OCI-LY1 (cell line): ENCODE measurements around the gene PKIB.

Experiments used
- H2AFZ ChIP-seq: fragments of 200-600 bp; sonication (generic), shearing (Covaris generic); 2 replicates; pipeline ENCODE4 v1.6.0; 2014; ENCODE audit warnings: antibody characterized with exemption, mild to moderate bottlenecking, low read length
- H3F3A ChIP-seq: fragments of 200-600 bp; sonication (generic), shearing (Covaris generic); 2 replicates; pipeline ENCODE4 v1.6.0; 2014; ENCODE audit warnings: mild to moderate bottlenecking, antibody characterized with exemption, low read length, moderate library complexity; ENCODE audit not compliant: insufficient read depth
- H3K27ac ChIP-seq: fragments of 200-600 bp; sonication (generic); 2 replicates; pipeline ENCODE4 v1.5.1; 2014; ENCODE audit warnings: low read length, mixed run types, mild to moderate bottlenecking, low read depth; ENCODE audit not compliant: poor library complexity, severe bottlenecking
- H3K27me3 ChIP-seq: fragments of 200-600 bp; sonication (generic); 2 replicates; pipeline ENCODE4 v1.6.0; 2014; ENCODE audit warnings: antibody characterized with exemption, mild to moderate bottlenecking, low read length, moderate library complexity; ENCODE audit not compliant: insufficient read depth
- H3K36me3 ChIP-seq: fragments of 200-600 bp; sonication (generic); 2 replicates; pipeline ENCODE4 v1.6.1; 2014; ENCODE audit warnings: mild to moderate bottlenecking, antibody characterized with exemption, low read length, moderate library complexity, mixed read lengths; ENCODE audit not compliant: insufficient read depth
- H3K4me1 ChIP-seq: fragments of 200-600 bp; sonication (generic); 2 replicates; pipeline ENCODE4 v1.5.1; 2014; ENCODE audit warnings: mild to moderate bottlenecking, low read length, moderate library complexity; ENCODE audit not compliant: insufficient read depth, severe bottlenecking
- H3K4me2 ChIP-seq: fragments of 200-600 bp; sonication (generic), shearing (Covaris generic); 2 replicates; pipeline ENCODE4 v1.6.1; 2014; ENCODE audit warnings: low read length
- H3K4me3 ChIP-seq: fragments of 200-600 bp; sonication (generic); 2 replicates; pipeline ENCODE4 v1.5.1; 2014; ENCODE audit warnings: low read length, low read depth, mild to moderate bottlenecking, mixed read lengths; ENCODE audit not compliant: poor library complexity, severe bottlenecking
- H3K79me2 ChIP-seq: fragments of 200-600 bp; shearing (Covaris generic); 2 replicates; pipeline ENCODE4 v1.6.1; 2016; ENCODE audit warnings: mixed run types, low read length, mixed read lengths; ENCODE audit not compliant: insufficient read depth
- H3K9ac ChIP-seq: fragments of 200-600 bp; sonication (generic), shearing (Covaris generic); 2 replicates; pipeline ENCODE4 v1.6.1; 2014; ENCODE audit warnings: mild to moderate bottlenecking, low read length, mixed read lengths
- H3K9me2 ChIP-seq: fragments of 200-600 bp; sonication (generic), shearing (Covaris generic); 2 replicates; pipeline ENCODE4 v1.6.1; 2014; ENCODE audit warnings: low read depth, mild to moderate bottlenecking, low read length, mixed read lengths
- H3K9me3 ChIP-seq: fragments of 200-600 bp; shearing (Covaris generic); 2 replicates; pipeline ENCODE4 v1.6.1; 2014; ENCODE audit warnings: low read length, mixed read lengths
- H4K20me1 ChIP-seq: fragments of 200-600 bp; sonication (generic), shearing (Covaris generic); 2 replicates; pipeline ENCODE4 v1.6.0; 2016; ENCODE audit warnings: mild to moderate bottlenecking, low read length; ENCODE audit not compliant: insufficient read depth
- EZH2 ChIP-seq: fragments of 200-600 bp; sonication (generic), shearing (Covaris generic); IDR thresholded peaks from 2 replicates; pipeline ENCODE4 v1.8.0; 2017; ENCODE audit warnings: borderline replicate concordance, mixed run types, mild to moderate bottlenecking, antibody characterized with exemption, low read length, moderate library complexity, mixed read lengths
- TF ChIP-seq, protein P1 (sequence below): fragments of 200-600 bp; sonication (generic), shearing (Covaris generic); IDR thresholded peaks from 2 replicates; pipeline ENCODE4 v1.5.1; 2017; ENCODE audit warnings: mild to moderate bottlenecking, antibody characterized with exemption, low read length, moderate library complexity, mixed read lengths

The PKIB gene

DNA sequence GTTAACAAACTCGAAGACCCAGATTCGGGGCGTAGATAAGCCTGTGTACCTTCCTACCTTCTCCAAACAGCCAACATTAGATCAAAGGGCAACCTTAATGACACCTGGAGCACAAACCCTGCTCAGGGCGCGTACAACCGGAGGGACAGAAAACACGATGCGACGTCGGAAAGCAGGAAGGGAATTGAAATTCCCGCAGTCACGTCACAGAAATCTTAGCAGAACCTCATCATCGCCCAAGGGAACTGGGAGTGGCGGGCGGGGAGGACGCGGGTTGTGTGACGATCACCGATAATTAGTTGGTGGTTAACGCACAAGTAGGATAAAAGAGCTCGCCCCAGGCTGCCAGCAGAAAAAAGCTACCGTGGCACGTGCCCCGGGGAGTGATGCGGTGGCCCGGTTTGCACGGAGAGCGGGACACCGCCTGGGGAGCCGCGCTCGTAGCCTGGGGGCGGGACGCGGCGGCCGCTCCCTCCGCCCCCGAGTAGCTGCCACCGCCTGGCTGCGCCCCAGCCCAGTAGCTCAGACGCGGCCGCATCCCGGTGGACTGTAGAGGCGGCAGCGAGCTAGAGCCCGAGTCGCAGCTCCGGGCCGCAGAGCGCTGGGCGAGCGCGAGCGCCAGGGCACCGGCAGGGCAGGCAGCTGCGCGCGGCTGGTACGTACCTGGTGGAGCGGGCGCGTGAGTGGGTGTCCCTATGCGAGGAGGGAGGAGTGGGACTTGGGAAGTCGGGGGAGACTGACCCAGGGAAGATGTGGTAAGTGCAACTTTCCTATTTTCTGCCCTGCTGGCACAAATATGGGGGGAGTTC is at the start of gene PKIB:
Gene PKIB (plus strand): TSS at position 525 of the 809 bp plus-strand sequence. CDS start 107,390 bp downstream, outside the sequence.
- no peaks in the 10 kb centered on the region for H3K36me3 ChIP-seq
- H3K79me2 ChIP-seq: no peaks in the 10 kb centered on the region
- peak within 1 kb of the TSS; percentile 19; the same call in 1 of the 2 replicates for H3K4me2 ChIP-seq
- H3K4me3 ChIP-seq: no peak within 1 kb of the TSS
- no peaks in the 10 kb centered on the region for H4K20me1 ChIP-seq
- no peak within 1 kb of the TSS for H2AFZ ChIP-seq
- H3K9ac ChIP-seq: no peak within 1 kb of the TSS
- TF ChIP-seq, protein P1, sequence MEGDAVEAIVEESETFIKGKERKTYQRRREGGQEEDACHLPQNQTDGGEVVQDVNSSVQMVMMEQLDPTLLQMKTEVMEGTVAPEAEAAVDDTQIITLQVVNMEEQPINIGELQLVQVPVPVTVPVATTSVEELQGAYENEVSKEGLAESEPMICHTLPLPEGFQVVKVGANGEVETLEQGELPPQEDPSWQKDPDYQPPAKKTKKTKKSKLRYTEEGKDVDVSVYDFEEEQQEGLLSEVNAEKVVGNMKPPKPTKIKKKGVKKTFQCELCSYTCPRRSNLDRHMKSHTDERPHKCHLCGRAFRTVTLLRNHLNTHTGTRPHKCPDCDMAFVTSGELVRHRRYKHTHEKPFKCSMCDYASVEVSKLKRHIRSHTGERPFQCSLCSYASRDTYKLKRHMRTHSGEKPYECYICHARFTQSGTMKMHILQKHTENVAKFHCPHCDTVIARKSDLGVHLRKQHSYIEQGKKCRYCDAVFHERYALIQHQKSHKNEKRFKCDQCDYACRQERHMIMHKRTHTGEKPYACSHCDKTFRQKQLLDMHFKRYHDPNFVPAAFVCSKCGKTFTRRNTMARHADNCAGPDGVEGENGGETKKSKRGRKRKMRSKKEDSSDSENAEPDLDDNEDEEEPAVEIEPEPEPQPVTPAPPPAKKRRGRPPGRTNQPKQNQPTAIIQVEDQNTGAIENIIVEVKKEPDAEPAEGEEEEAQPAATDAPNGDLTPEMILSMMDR: no peak
- TF ChIP-seq EZH2: no peak
- H3K27ac ChIP-seq: no peak within 1 kb of the TSS
- H3K9me3 ChIP-seq: no peaks in the 10 kb centered on the region
- no peaks in the 10 kb centered on the region; the same call in 1 of the 2 replicates for H3K27me3 ChIP-seq
- H3F3A ChIP-seq: no peaks in the 10 kb centered on the region
- H3K4me1 ChIP-seq: no peaks in the 10 kb centered on the region
- no peaks in the 10 kb centered on the region for H3K9me2 ChIP-seq

DNA sequence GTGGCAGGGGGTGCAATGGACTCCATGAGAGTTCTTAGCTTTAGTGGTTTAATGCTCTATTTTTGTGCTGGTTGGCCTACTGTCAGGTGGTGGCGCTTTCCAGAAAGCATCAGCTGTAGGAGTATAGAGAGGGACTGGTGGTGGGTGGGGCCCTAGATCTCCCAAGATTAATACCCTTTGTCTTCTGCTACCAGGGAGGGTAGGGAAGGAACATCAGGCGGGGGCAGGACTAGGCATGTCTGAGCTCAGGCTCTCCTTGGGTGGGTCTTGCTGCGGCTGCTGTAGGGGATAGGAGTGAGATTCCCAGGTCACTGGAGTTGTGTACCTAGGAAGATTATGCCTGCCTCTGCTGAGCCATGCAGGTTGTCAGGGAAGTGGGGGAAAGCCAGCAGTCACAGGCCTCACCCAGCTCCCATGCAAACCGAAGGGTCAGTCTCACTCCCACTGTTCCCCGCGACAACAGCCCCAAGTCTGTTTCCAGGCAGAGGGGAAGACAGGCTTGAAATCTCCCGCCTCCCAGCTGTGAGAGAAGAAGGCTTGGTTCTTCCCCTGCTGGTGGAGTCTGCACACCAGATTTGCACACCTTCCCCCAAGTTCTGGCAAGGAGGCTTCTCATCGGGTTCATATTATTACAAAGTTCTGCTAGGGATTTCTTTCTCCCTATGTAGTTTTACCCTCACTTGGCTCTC is 46.7 kb upstream of the PKIB start:
- no peak overlapping the region for H3K4me2 ChIP-seq
- no peaks in the 10 kb centered on the region for H3K9me2 ChIP-seq
- no peaks in the 10 kb centered on the region for H3K79me2 ChIP-seq
- no peaks in the 10 kb centered on the region for H3K27me3 ChIP-seq
- no peaks in the 10 kb centered on the region for H4K20me1 ChIP-seq
- no peaks in the 10 kb centered on the region for H3K36me3 ChIP-seq
- no peak overlapping the region for H3K27ac ChIP-seq
- no peak overlapping the region for H2AFZ ChIP-seq
- TF ChIP-seq, protein P1: no peak
- no peak for TF ChIP-seq EZH2
- no peaks in the 10 kb centered on the region for H3F3A ChIP-seq
- no peaks in the 10 kb centered on the region for H3K9me3 ChIP-seq
- H3K4me1 ChIP-seq: no peaks in the 10 kb centered on the region
- H3K9ac ChIP-seq: no peak overlapping the region
- H3K4me3 ChIP-seq: no peak overlapping the region

- Histone ChIP-seq H3K9me2 (no peaks in the 10 kb centered on the region), H3K4me3 (no peak overlapping the region), H3K27me3 (no peaks in the 10 kb centered on the region), H4K20me1 (no peaks in the 10 kb centered on the region), H3K9me3 (no peaks in the 10 kb centered on the region), H3K9ac (no peak overlapping the region), H3F3A (no peaks in the 10 kb centered on the region), H3K4me2 (no peak overlapping the region), H2AFZ (no peak overlapping the region), H3K36me3 (no peaks in the 10 kb centered on the region), H3K27ac (no peak overlapping the region), H3K4me1 (no peaks in the 10 kb centered on the region), H3K79me2 (no peaks in the 10 kb centered on the region)
- TF ChIP-seq EZH2: no peak
- TF ChIP-seq, protein P1: no peak
Measured at GRCh38 chr6:122564230-122564629, 46.0 kb upstream of the PKIB start.
